ENCODE data around the gene EXOC3L4. TPM values are rescaled to one million over a fixed set of nuclear protein-coding genes. Genes with fewer than 3 reads are reported as not detected.
A peak's percentile ranks its signal among the peaks of the same experiment; 100 is the strongest.

EXOC3L4 gene
- total RNA-seq, 6 experiments from 2014 or later: 0.45 TPM; not detected in 5

GRCh38 chr14:103140316-103141109 is 46.0 kb downstream of the EXOC3L4 start:
- no peak overlapping the region for H3K27ac Mint-ChIP-seq
- peaks cover 51% of the 10 kb centered on the region for H3K4me1 Mint-ChIP-seq (ENCODE audit: low read depth)
- peak overlapping the region; percentile 52 for H3K4me3 Mint-ChIP-seq
- TF ChIP-seq CTCF (IDR thresholded peaks at IDR 0.05): no peak
- DNase-seq: no peak
- H3K9me3 Mint-ChIP-seq: no peaks in the 10 kb centered on the region
- peaks cover 8% of the 10 kb centered on the region for H3K36me3 Mint-ChIP-seq (ENCODE audit: low read depth)
- peaks cover 2% of the 10 kb centered on the region for H3K27me3 Mint-ChIP-seq (ENCODE audit: insufficient read depth)

- no peak overlapping the region for H3K27ac Mint-ChIP-seq
- peak; percentile 80 for TF ChIP-seq CTCF (IDR thresholded peaks at IDR 0.05)
- H3K36me3 Mint-ChIP-seq (ENCODE audit: low read depth): peaks cover 6% of the 10 kb centered on the region; the same call in 1 of the 2 replicates
- peak; percentile 9 for DNase-seq
- peaks cover 49% of the 10 kb centered on the region for H3K4me1 Mint-ChIP-seq (ENCODE audit: low read depth)
- peaks cover 2% of the 10 kb centered on the region for H3K27me3 Mint-ChIP-seq (ENCODE audit: insufficient read depth)
- H3K4me3 Mint-ChIP-seq: no peak overlapping the region
- no peaks in the 10 kb centered on the region for H3K9me3 Mint-ChIP-seq
Measured at GRCh38 chr14:103141117-103141796, 46.7 kb downstream of the EXOC3L4 start.

- no peak overlapping the region for H3K4me3 Mint-ChIP-seq
- H3K27me3 Mint-ChIP-seq (ENCODE audit: insufficient read depth): peaks cover 2% of the 10 kb centered on the region
- no peaks in the 10 kb centered on the region for H3K36me3 Mint-ChIP-seq (ENCODE audit: low read depth)
- no peak overlapping the region for H3K27ac Mint-ChIP-seq
- no peak for DNase-seq
- H3K4me1 Mint-ChIP-seq (ENCODE audit: low read depth): peaks cover 41% of the 10 kb centered on the region
- no peak for TF ChIP-seq CTCF (IDR thresholded peaks at IDR 0.05)
- H3K9me3 Mint-ChIP-seq: no peaks in the 10 kb centered on the region
Measured at GRCh38 chr14:103142026-103142425, 47.5 kb downstream of the EXOC3L4 start.

GRCh38 chr14:103142721-103143302 is 48.3 kb downstream of the EXOC3L4 start:
- Mint-ChIP-seq H3K4me3 (peak overlapping the region; percentile 61), H3K27ac (peak overlapping the region; percentile 77; the same call in 1 of the 2 replicates), H3K27me3 (ENCODE audit: insufficient read depth) (peaks cover 8% of the 10 kb centered on the region), H3K36me3 (ENCODE audit: low read depth) (no peaks in the 10 kb centered on the region), H3K9me3 (no peaks in the 10 kb centered on the region), H3K4me1 (ENCODE audit: low read depth) (peaks cover 36% of the 10 kb centered on the region)
- TF ChIP-seq CTCF (IDR thresholded peaks at IDR 0.05): no peak
- DNase-seq: no peak

GRCh38 chr14:103143506-103143905 is 49.0 kb downstream of the EXOC3L4 start:
- Mint-ChIP-seq H3K27ac (peak overlapping the region; percentile 77), H3K4me3 (peak overlapping the region; percentile 61), H3K36me3 (ENCODE audit: low read depth) (no peaks in the 10 kb centered on the region), H3K27me3 (ENCODE audit: insufficient read depth) (peaks cover 8% of the 10 kb centered on the region), H3K4me1 (ENCODE audit: low read depth) (peaks cover 36% of the 10 kb centered on the region), H3K9me3 (no peaks in the 10 kb centered on the region)
- TF ChIP-seq CTCF (IDR thresholded peaks at IDR 0.05): no peak
- peak; percentile 56 for DNase-seq
